Activated CD4-positive, alpha-beta T cell treated with anti-CD3 and anti-CD28 coated beads for 48 hours (primary cell): Measurements from ENCODE around the gene ILF2.
"Not testable (repeated sequence)": the region's sequence is repeated elsewhere in the genome, so short reads cannot be mapped to it uniquely, and the experiment has no call there.

ENCODE experiments used
- DNase-seq: peaks from one replicate; pipeline ENCODE4 v3.0.0-alpha.2; 2020

The ILF2 gene

GRCh38 chr1:153678519-153679336, 7.9 kb upstream of the ILF2 start, which contains the start of gene NPR1:
Gene NPR1, plus strand, starts transcription at chr1:153678688. Its CDS starts 421 bp downstream, at chr1:153679109.
- DNase-seq = peak; percentile 31

GRCh38 chr1:153677718-153678518, 7.1 kb upstream of the ILF2 start:
- peak; percentile 67 for DNase-seq

DNA sequence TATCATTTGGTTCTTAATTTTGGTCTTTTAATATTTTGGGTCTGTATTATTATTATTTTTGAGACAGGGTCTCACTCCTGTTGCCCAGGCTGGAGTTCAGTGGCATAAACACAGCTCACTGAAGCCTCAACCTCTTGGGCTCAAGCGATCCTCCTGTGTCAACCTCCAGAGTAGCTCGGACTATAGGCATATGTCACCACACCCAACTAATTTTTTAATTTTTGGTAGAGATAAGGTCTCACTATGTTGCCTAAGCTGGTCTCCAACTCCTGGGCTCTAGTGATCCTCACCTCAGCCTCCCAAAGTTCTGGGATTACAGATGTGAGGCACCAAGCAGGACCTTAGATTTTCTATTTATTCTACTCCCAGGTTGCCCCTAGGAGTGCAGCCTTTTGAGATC, 2.7 kb upstream of the ILF2 start:
- DNase-seq = no peak

DNA sequence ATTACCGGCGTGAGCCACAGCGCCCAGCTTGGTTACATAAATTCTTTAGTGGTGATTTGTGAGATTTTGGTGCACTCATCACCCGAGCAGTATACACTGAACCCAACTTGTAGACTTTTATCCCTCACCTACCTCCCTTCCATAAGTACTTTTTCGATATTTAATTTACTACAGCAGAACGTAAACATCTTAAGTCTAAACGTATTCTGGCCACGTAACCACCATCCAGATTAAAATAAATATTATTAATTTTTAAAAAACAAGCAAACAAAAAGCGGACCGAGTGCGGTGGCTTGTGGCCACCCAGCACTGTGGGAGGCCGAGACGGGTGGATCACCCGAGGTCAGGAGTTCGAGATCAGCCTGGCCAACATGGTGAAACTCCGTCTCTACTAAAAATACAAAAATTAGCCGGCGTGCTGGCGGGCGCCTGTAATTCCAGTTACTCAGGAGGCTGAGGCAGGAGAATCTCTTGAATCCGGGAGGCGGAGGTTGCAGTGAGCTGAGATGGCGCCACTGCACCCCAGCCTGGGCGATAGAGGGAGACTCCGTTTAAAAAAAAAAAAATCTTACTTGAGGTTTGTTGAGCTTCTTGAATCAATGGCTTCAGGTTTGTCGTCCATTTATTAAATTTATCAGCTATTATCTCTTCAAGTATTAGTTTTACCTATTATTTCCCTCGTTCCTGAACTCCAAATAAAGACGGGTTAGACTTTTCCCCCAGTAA, 998 bp upstream of the ILF2 start:
- DNase-seq = peak; percentile 75

- peak; percentile 34 for DNase-seq
Measured at GRCh38 chr1:153670257-153670858, 435 bp downstream of the ILF2 start.

- no peak for DNase-seq
Measured at GRCh38 chr1:153669606-153670005, 1.2 kb downstream of the ILF2 start.

DNA sequence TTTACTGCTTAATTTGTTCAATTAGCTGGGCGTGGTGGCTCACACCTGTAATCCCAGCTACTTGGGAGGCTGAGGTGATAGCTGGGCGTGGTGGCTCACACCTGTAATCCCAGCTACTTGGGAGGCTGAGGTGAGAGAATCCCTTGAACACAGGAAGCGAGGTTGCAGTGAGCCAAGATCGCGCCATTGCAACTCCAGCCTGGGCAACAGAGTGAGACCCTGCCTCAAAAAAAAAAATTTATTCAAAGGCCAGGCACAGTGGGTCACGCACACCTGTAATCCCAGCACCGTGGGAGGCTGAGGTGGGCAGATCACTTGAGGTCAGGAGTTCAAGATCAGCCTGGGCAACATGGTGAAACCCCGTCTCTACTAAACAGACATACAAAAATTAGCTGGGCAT, 2.1 kb downstream of the ILF2 start:
- DNase-seq = not testable (repeated sequence)

DNA sequence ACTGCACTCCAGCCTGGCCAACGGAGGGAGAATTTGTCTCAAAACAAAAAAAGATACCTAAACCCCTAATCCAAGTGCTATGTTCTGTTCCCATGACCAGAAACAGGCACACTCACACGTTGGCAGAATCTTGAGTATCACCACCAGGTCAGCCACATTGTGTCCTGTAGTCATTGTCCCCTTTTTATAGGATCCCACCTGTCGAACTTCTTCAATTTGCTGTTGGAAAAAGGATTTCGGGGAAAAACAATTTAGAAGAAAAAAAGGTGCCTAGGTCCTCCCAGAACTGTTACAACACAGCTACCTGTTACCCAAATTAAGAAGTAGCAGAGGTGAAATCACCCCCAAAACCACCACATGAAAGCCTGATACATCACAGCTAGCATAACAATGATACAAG, 3.4 kb downstream of the ILF2 start:
- no peak for DNase-seq

DNA sequence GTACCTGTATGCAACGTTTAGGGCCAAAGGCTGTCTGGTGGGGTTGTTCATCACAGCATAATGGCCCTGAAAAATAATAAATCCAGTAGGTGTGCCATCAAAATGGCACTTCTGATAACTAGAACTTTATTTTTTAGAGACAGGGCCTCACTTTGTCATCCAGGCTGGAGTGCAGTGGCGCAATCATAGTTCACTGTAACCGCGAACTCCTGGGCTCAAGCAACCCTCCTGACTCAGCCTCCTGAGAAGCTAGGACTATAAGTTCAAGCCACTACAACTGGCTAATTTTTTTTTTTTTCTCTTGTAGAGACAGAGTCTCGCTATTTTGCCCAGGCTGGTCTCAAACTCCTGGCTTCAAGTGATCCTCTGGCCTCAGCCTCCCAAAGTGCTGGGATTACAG, 7.6 kb downstream of the ILF2 start:
- no peak for DNase-seq

GRCh38 chr1:153662269-153662668, 8.5 kb downstream of the ILF2 start:
- no peak for DNase-seq

- DNase-seq = no peak
Measured at GRCh38 chr1:153661111-153661708, 9.6 kb downstream of the ILF2 start.

DNA sequence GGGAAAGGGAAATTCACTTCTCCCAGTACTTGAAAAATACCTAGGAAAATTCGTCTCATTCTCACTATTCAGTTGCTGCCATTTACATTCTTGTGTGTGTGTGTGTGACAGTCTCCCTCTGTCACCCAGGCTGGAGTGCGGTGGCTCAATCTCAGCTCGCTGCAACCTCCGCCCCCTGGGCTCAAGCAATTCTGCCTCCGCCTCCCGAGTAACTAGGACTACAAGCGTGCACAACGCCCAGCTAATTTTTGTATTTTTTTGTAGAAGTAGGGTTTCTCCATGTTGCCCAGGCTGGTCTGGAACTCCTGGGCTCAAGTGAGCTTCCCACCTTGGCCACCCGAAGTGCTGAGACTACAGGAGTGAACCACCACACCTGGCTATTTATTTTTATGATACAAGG, 11.1 kb downstream of the ILF2 start:
- no peak for DNase-seq

GRCh38 chr1:153659175-153659534, 11.6 kb downstream of the ILF2 start:
- DNase-seq = no peak

GRCh38 chr1:153658400-153659174, 12.2 kb downstream of the ILF2 start, which contains the start of gene SNAPIN:
Gene SNAPIN, plus strand, starts transcription at chr1:153658703. Its CDS starts 41 bp downstream, at chr1:153658744.
- peak; percentile 95 for DNase-seq

- no peak for DNase-seq
Measured at GRCh38 chr1:153655333-153655732, 15.5 kb downstream of the ILF2 start.

- DNase-seq = no peak
Measured at GRCh38 chr1:153652805-153653500, 17.8 kb downstream of the ILF2 start.

DNA sequence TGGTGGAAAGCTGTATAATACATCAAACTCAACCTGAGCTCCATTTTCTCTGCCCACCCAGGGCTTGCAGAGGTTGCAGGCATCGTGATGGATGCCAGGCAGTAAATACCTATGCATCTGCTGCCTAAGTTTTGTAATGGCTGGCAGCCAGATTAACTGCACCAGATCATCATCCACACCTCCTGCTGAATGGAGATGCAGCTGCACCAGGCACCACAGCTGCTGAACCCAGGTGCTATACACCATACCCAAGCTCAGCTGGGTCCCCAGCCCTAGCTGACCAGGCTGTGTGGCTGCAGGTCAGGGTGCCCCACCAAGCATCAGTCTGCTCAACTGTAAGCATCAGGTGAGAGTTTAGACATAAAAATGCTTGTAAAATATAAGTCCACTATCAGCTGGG, 19.0 kb downstream of the ILF2 start:
- no peak for DNase-seq

GRCh38 chr1:153649863-153650235, 20.9 kb downstream of the ILF2 start:
- no peak for DNase-seq

DNA sequence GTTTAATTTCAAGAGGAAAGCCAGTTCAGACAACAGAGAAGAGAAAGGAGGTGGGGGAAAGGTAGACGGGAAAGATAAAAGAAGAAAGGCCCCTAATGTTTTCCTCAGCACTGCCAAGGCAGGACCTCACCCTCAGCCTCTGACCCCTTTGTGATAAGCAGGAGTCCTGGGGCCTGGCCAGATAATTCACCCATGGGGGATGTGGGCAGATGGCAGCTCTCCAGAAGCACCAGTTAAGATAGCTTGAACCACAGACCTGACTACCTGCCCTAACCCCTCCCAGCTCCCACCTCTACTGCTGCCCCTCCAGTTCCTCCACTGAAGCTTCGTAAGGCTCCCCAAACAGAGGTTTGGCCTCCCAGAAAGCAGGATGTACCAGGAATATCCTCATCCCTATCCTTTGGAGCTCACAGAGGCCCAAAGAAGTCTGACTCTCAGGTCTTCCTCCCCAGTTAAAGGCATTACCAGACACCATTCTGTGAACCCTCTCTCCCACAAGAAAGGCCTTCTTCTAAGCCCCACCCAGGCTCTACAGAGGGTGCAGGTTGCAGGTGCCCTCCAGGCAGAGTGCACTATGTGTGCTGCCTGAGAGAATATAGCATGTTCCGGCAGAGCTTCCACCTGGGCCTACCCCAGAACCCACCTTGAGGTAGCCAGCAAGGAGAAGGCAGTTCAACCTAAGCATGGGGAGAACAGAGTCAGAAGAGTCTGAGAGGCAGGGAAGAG, 21.5 kb downstream of the ILF2 start:
- no peak for DNase-seq

GRCh38 chr1:153648000-153648643, 22.7 kb downstream of the ILF2 start:
- DNase-seq = no peak
